ENCODE results near the gene BMPR1B.
"Not testable (repeated sequence)": the region's sequence is repeated elsewhere in the genome, so short reads cannot be mapped to it uniquely, and the experiment has no call there.

The BMPR1B gene

DNA sequence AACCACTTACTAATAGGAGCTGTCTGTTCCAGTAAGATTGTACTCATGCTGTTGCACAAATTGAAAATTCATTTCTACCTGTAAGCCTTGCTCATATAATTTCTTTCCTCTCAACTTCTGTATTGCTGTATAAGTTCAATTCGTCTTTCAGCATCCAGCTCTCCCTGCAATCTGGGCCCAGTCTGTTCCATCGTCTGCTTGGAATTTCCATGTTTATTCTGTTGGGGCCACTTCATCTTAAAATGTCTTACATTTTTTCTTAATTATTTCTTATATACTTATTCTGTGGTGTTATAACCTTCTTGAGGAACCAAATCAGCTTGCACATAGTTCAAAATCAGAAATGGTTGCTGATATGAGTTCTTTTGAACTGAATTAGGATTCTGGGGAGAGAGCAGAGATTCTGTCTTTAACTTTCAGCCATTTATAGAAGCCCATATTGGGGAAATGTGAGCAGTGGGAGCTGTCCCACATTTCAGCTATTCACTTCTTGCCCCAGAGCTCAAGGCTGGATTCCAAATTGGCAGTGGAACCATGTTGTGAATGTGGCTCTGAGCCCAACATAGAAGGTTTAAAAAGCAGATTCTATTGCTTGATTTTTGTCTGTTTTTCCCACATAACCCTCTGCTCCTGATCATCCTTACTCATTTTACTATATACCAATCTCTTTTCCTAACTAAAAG is 291.9 kb downstream of the BMPR1B start:
- DNase-seq = no peak

DNA sequence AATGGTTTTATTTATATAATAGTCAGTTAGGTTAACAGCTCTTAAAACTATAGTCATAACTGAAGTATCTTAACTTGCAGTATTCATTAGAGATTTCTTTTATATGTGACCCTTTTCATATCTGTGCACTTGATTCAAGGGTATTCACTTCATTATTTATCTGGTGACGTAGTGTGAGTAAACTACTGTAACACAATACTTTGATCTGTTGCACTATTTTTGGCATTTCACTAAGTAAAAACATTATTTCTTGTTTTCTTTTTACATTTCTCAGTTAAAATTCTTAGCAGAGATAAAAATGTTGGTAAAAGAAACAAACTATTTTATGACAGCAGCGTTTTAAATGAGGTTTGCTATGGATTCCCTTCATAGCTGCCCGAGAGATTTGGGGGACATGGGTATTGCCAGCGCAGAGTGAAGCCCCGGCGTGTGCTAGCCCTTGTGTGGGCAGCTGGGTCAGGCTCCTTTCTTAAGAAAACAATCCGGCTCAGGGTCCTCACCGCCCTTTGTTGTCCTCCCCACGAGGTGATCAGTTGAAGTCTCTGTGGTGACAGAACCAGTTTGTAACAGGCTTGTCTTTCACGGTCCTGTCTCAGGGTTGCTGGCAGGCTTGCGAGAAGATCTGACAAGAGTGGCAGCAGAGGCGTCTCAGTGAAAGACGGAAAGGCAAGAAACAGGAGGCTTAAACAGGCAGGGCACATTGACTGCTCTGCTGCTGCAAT is 293.4 kb downstream of the BMPR1B start:
- DNase-seq = no peak

DNA sequence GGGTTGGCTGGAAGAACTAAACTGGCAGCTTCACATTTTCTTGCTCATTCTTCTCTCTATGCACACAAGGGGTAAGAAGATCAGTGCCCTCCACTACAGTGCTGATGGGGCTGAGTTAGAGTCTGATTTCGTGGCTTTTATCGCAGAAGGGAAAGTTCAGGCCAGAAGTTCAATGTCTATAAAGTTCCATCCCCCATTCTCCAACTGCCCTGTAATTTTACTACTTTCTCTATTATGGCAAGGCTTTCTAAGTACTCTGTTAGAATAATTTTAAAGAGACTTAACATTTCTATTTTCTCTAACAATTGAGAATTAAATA is 293.9 kb downstream of the BMPR1B start:
- DNase-seq = no peak

DNA sequence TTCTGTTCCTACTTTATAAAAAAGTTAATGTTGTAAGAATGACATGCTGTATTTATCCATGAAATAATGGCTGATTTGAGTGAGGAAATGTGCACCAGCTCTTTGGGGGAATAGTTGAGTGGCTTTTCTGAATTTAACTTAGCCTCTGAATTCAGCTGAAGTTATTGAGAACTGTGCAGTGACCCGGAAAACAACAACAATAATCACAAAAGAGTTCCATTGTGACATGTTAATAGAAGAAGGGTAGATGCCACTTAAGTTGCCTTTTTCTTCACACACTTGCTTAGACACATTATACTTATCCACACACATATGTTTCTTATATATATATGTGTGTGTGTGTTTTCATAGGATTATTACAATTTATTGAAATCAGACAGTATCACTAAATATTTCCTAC is 301.2 kb downstream of the BMPR1B start:
- DNase-seq = no peak

DNA sequence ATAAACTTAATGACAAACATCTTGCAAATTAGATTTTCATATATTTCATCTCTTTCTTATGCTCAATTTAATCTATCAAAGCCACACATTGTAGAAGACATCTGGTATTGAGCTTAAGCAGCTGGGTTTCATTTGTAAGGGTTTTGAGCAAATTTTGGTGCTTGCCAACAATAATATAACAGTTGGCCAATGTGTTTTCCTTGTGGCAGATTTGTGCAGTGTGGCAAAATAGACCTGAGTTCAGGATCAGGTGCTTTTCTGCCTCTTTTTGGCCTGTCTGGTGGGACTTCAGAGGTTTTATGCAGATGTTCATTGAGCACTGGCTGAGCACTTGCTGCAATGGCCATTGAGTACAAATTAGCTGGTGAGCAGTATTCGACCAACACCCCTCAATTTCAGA is 301.9 kb downstream of the BMPR1B start:
- no peak for DNase-seq

DNA sequence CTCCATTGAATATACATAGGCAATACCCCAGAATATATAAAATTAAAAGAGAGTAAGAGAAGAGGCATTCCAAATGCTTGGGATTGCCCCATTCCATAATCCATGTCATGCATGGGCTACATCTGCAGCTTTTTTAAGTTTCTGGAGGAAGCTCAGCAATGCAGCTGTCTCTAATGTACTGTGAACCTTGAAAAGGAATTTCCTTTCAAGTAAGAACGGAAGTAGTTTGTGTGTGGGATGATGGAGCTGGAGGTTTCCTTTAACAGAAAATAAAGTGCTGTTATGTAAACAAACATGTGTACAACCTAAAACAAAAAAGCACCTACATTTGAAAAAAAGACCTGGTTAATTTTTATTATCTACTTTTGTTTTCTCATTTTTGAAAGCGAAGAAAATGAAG is 303.5 kb downstream of the BMPR1B start:
- no peak for DNase-seq

DNA sequence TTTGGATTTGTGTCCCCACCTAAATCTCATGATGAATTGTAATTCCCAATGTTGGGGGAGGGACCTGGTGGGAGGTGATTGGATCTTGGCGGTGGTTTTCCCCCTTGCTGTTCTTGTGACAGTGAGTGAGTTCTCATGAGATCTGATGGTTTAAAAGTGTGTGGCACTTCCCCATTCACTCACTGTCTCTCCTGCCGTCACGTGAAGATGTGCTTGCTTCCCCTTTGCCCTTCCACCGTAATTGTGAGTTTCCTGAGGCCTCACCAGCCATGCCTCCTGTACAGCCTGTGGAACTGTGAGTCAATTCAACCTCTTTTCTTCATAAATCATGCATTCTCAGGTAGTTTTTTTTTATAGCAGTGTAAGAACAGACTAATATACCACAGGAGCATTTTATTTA is 304.0 kb downstream of the BMPR1B start:
- not testable (repeated sequence) for DNase-seq

DNA sequence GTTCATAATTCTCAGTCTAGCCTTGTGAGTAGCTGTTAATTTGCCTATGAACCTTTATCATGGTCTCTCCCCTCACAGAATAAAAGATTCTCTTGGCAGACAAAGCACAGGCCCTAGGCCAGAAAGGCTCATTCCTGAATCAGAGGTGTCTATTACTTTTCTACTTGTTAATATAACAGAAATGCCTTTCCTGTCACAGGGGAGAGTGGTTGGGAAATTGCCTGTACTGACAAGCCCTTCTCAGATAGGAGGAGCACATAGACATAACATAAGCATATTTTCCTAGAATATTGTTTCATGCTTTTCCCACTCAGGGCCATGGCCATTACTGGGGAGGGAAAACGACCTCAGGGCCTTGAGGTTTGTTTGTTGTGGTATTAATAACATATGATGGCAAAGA is 308.3 kb downstream of the BMPR1B start:
- no peak for DNase-seq

DNA sequence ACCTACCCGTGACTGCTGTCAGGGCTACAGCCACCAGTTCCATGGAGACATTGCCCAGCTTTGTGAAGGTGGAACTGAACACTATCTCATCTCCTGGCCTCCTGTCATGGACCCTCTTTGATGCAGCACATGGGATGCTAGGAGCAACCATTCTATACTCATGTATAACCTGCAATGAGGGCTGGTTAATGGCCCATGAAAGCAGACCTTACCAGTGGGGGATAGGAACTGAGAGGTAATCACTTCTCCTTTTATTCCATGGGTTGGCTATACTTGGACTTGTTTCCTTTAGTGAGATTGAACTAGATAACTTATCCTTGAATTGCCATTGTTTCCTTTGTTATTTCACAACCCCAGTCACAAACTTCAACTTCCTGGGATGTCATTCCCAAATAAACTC is 310.6 kb downstream of the BMPR1B start:
- DNase-seq = no peak

DNA sequence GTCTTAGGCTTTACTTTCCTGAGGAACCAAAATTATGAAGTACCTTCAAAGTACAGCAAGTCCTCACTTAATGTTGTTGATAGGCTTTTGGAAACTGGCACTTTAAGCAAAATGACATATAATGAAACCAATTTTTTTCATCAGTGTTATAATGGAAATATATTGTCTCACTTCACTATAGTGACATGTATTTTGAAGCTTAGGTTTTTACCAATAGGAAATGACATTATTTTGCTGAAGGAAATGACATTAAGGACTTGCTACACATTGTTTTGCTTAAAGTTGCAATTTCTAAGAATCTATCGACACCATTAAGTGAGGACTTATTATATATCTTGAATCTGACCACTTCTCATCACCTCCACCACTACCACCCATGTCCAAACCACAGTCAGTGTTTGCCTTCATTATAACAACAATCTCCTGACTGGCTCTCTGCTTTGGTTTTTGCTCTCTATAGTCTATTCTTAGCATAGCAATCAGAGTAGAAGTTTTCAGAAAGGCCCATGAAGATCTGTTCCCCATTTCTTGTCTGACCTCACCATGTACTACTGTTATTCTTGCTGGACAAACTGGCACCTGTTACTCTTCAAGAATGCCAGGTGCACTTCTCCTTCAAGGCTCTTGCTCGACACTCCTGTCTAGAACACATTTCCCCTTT is 311.2 kb downstream of the BMPR1B start:
- no peak for DNase-seq

DNA sequence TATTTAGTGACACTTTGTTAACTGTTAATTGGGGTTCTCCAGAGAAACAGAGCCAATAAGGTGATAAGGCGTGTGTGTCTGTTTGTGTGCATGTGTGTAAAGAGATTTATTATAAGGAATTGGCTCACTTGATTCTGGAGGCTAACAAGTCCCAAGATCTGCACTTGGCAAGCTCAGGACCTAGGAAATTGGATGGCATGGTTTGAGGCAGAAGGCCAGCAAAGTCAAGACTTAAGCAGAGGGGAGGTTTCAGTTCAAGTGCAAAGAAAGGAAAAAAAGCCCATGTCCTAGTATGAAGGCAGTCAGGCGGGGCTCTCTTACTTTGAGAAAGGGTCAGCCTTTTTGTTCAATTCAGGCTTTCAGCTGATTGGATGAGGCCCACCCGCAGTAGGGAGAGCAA is 314.1 kb downstream of the BMPR1B start:
- DNase-seq = no peak

DNA sequence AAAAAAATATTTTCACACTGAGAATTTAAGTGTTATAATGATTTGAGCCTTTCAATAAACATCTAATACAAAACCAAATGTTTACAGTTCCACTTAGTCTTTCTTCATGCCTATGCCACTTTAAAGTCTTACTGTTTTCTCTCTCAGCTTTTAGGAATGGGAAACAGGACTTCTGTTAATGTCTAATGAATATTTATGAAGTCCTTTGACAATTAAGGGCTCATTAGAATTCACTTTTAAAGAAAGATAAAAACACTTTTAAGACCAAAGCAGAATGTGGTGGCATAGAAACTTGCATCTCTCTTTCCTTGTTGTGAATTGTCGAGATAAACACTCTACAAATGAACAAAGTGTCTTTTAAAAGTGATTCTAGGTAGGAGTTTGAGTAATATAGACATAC is 315.9 kb downstream of the BMPR1B start:
- no peak for DNase-seq

DNA sequence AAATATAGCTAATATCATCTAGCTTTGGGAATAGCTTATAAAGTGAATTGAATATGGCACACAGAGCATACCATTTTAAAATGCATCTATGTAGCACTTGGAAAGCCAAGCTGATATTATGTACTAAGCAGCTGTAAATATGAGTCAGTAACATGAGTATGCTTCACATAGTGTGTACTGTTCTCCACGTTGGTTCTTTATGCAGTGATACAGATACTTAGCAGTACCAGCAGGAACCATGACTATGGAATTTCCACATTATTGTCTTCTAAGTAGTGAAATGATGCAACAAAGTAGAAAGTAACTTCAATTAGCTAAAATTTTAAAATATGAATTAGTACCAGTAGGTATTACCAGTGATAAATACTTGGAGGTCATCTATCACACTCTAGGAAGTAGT is 320.1 kb downstream of the BMPR1B start:
- DNase-seq = no peak

DNA sequence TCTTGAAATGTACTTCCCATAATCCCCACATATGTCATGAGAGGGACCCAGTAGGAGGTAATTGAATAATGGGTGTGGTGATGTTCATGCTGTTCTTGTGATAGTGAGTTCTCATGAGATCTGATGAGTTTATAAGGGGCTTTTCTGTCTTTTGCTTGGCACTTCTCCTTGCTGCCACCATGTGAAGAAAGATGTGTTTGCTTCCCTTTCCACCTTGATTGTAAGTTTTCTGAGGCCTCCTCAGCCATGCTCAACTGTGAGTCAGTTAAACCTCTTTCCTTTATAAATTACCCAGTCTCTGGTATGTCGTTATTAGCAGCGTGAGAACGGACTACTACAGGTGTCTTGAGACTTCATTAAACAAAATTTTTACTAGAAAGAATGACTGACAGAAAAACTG is 323.2 kb downstream of the BMPR1B start:
- DNase-seq = no peak

DNA sequence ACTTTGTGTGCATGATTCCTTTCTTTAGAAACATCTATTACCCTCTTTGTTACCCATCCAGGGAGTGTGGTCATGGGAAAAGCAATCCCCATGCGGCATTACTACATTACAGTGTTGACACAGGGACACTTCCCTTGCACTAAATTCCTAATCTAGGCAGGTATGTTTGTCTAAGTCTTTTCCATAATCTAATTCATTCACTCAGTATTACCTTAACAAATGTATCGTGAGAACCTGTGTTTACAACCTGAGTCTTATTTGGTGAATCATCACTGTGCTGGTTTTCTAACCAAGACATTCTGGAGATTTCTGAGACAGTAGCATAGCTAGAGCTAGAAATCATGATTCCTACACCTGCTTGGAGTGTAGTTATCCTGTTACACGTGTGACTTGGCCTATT is 326.8 kb downstream of the BMPR1B start:
- DNase-seq = no peak

DNA sequence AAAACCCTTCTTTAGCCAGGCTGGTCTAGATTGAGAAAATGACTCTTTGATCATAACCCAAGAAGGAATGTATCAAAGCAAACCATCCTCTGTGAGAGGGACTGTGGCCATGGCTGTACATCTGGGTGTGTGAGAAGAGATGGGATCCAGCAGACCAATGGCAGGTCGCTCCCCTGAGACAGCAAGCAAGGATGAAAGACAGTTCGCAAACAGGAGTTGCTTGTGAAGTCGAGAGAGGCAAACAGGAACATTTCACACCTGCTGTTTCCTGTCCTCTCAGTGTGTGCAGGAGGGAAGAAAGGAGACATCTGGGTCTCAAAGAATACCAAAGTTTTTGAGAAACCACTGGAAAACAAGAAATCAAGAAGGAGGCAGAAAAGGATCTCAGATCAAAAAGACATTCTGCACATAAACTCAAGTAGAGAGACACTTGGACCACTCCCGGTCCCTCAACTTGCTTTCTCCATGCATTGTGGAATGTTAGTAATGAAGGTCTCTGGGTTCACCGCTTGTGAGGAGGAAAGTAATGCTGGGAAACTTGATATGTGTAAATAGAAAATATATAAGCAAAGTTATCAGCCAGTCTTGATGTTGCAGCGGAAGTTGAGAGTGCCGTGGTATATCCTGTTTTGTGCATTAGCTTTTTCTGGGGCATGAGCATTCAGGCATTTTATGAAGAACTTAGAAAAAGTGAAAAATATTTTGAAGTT is 327.5 kb downstream of the BMPR1B start:
- no peak for DNase-seq

DNA sequence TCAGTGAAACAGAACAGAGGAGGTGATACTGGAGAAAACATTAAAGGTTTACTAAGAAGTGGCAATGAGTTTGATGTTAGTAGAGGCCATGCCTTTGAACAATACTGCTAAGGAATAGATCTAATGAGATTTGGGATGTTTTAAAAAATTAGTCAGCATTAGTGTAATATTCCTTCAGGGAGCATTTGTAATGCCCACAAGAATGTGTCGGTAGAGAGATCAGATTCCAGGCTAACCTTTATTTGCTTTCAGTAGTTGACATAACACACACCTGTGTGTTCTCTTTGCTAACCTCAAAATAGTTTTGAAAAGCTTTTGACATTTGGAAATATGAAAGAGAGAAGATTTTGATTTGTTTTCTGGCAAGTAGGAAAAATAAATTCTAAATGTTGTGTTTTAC is 328.8 kb downstream of the BMPR1B start:
- DNase-seq = no peak

DNA sequence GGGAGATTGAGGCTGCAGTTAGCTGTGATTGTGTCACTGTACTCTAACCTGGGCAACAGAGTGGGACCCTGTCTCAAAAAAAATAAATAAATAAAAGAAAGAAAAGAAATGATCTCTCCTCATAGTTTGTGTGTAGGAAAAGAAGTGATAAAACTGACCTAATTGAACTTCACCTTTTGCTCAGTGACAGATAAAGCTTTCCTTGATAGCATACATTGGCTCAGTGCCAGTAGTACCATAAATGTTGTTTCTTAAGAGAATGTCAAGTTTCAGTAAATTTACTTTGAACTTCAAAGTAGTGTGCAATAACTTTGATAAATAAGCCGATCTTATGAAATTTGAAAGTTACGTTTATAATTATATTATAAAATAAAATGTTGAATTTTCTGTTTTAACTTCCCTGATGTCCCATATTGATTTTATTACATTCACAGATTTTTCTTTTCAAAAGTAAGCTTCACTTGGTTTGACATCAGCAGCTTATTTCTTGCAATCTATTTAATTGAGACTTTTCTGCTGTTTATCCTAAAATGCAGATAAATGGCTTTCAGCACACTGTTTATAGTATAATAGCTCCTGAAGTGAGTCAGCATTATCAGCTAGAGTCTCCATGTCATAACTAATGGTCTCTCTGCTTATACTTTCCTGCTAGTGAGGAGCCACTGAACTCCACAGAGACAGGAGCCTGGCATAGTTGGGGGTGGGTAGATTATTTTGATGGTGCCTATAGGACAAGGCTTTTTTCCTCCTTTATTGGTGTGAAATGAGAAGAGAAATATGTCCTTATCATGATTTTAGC is 330.1 kb downstream of the BMPR1B start:
- no peak for DNase-seq

DNA sequence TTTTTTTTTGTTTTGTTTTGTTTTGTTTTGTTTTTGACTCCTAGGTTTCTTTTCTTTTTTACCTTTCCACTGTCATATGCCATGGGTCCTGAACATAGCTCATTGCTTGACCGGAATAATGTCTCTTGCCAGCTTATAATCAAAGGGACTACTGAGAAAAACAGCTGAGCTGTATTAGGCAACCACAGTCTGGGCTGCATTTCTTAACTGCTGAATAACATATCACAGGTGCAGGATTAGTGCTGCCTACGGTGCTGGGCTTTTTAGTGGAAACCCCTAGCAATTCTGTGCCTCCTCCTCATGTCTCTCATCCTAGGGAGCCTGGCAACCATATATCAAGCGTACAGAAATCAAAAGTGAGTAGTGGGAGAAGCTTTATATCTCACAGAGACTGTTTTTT is 333.5 kb downstream of the BMPR1B start:
- no peak for DNase-seq

DNA sequence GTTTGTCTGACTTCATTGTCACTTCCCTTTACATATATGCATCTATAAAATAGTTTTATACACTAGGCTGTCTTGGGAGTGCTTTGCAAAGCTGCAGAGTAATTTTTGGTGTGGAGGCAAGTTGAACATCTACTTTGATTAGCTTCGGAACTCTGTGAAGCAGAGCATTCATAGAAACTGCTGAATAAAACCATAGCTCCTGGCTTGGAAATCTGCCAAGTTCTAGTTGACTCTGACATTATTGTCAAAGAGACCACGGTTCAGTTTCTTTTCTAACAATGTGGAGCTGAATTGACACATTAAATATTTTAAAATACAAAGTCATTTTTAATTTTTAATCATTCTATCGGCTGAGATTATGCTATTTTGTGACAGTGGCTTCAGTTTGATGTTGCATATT is 335.0 kb downstream of the BMPR1B start:
- no peak for DNase-seq

DNA sequence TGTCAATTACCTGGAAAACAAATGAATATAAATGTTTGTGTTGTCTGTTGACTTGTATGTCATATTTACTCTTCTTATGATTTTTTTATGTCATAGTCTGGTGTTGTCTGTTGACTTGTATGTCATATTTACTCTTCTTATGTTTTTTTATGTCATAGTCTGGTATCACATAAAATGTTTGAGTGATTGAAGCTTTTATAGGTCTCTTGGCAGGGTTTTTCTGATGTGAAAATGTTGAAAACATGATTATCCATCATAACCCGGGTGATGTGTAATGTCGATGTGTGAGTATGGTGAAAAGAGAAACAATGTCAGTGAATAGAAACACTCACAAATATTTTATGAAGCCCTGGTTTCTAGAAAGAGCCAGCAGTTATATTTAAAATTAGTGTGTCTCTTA is 335.7 kb downstream of the BMPR1B start:
- no peak for DNase-seq

DNA sequence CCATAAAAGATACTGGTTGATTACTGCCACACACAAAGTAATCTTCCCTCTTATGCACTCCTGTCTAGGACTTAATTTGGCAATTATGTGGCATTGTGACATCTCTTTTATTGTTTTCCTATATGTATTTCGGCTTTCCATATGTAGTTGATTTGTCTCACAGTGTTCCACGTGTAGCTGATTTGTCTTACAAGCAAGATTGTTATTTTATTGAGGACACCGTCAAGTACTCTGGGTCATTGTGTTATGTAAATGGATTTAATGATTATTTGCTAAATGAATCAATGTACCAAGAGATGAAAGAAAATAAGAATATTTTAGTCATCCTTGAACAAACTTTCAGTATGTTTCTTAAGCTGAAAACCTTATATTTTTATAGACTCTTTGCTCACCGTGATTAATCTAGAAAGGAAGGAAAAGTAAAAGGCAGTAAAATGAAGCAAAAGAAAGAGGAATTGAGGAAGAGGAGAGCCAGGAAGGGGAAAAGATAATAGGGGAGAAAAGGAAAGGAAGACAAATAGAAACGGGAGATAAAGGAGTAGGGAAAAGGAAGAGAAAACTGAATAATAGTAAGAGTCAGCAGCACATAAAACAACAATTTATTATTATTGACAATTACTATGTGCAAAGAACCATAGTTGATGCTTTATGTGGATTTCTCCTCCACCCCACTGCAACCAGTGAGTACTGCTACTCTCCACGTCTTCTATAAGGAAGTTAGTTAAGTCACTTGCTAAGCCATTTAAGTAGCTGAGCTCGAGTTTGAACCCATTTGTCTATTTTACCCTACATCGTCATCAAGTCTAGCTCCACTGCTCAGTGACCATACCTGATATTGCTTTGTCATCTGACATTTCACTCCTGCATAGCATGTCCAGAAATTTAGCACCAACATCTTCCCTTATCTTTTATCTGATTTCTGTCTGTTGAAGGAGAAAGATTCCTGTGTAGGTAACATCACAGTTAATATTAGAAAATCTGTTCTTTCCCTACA is 336.5 kb downstream of the BMPR1B start:
- DNase-seq = no peak
